HG03108 (cell line): ENCODE results near the gene RBFOX1.

Source experiments
- ATAC-seq: cut with Tn5 transposase; IDR thresholded peaks from one replicate; pipeline ENCODE4 v1.9.1; 2021; ENCODE audit warnings: moderate library complexity; ENCODE audit not compliant: unreplicated experiment

Gene RBFOX1

GRCh38 chr16:7755347-7755882 is 422.8 kb downstream of the RBFOX1 start:
- no peak for ATAC-seq
